Heart left ventricle (tissue), 16 donors: ENCODE results near the gene RIC3. TPM values are rescaled to one million over a fixed set of nuclear protein-coding genes. Genes with fewer than 3 reads are reported as not detected.

Experiments
- ATAC-seq, 4 donors: fragments of 200-7000 bp; cut with Tn5 transposase; one replicate each; pipeline ENCODE4 v1.9.1; 2020 to 2022; ENCODE audit warnings: moderate library complexity in 4 of 4, mild to moderate bottlenecking in 3 of 4, moderate number of reproducible peaks in 1 of 4
- DNase-seq, 5 donors: peaks; one replicate each; pipeline ENCODE4 v3.0.0-alpha.2; 2020
- H3K27ac ChIP-seq, 12 donors: fragments of 200-600 bp; sonication (generic) in 4 of 12; one replicate each; pipeline versions ENCODE4 v1.5.0 to v1.8.0; 2016 to 2022; ENCODE audit warnings: mild to moderate bottlenecking in 2 of 12
- H3K27me3 ChIP-seq, 9 donors: fragments of 200-600 bp; sonication (generic) in 2 of 9; one replicate each; pipeline versions ENCODE4 v1.5.1 to v1.8.0; 2016 to 2022; ENCODE audit warnings: mild to moderate bottlenecking in 3 of 9
- H3K36me3 ChIP-seq, 9 donors: fragments of 200-600 bp; sonication (generic) in 2 of 9; one replicate each; pipeline versions ENCODE4 v1.5.0 to v1.8.0; 2018 to 2022; ENCODE audit warnings: mild to moderate bottlenecking in 2 of 9
- H3K4me1 ChIP-seq, 12 donors: fragments of 200-600 bp; sonication (generic) in 4 of 12; one replicate each; pipeline versions ENCODE4 v1.5.0 to v1.8.0; 2016 to 2022; ENCODE audit warnings: mild to moderate bottlenecking in 3 of 12
- H3K4me3 ChIP-seq, 12 donors: fragments of 200-600 bp; sonication (generic) in 4 of 12; one replicate each; pipeline versions ENCODE4 v1.5.0 to v1.8.0; 2017 to 2022; ENCODE audit warnings: mild to moderate bottlenecking in 9 of 12, moderate library complexity in 4 of 12
- H3K9me3 ChIP-seq, 12 donors: fragments of 200-600 bp; sonication (generic) in 4 of 12; one replicate each; pipeline versions ENCODE4 v1.5.0 to v1.8.0; 2016 to 2022; ENCODE audit warnings: mild to moderate bottlenecking in 1 of 12
- CTCF ChIP-seq, 12 donors: fragments of 200-600 bp; sonication (generic) in 4 of 12; IDR thresholded peaks; one replicate each; pipeline versions ENCODE4 v1.5.0 to v1.8.0; 2018 to 2022; ENCODE audit warnings: antibody characterized with exemption in 12 of 12, mild to moderate bottlenecking in 5 of 12
- POLR2A ChIP-seq, 2 donors: fragments of 450-650 bp; IDR thresholded peaks; one replicate each; pipeline ENCODE4 v1.6.1; 2017; ENCODE audit warnings: antibody characterized with exemption in 2 of 2, mild to moderate bottlenecking in 2 of 2, moderate library complexity in 2 of 2
- WGBS, 4 donors: extraction: QIAGEN DNeasy Blood & Tissue Kit in 2 of 4; methylation state at CpG; one replicate each; pipeline versions ENCODE4 v1.1.5 to v1.1.7; 2013 to 2018; 5-methylcytosine and 5-hydroxymethylcytosine counted together
- intact Hi-C, 10 donors: fragments of 100-400 bp; cut with DNase I; formaldehyde crosslinking; loops; one replicate each; pipeline versions ENCODE4 v1.11.1 to v1.14.2; 2022
- polyA plus RNA-seq, 2 donors: library from polyadenylated mRNA; stranded (reverse); fragments of 200-250 nt; gene quantifications; one replicate each; pipeline ENCODE4 v1.2.3, GENCODE V29; 2013
- total RNA-seq, 9 donors: library from RNA; depleted of rRNA in 2 of 9; stranded (reverse); fragments of >200 nt in 2 of 9; fragmentation: NEBNext Ultra II Directional in 3 of 9; extraction: Animal tissue kit (Norgen Biotek cat#: 25700) in 3 of 9; gene quantifications; one replicate each; pipeline versions ENCODE4 v1.1.0 to v1.2.4, GENCODE V29; 2016 to 2023
- donor health status: ischemic (EF 13 %, LVEDD 7.1; RV severe dilation, severe dysfunction).
- donor health status: healthy with polysubstance abuse.
- donor health status: DM: no; HTN: yes; CAD: no.
- donor health status: DM: no; HTN: no; CAD: no.
- donor health status: ischemic (EF 25% LVEDD 6.9; RV normal size, moderate dysfunction).
- donor health status: ischemic (EF 25% LVEDD 5.7; RV mildly dilated, moderate dysfunction).
- donor health status: healthy.
- donor health status: DM: yes; HTN: yes; CAD: no.
- donor health status: ischemic (EF 35%, LVEDD 5.7; RV mildly dilated, moderate dysfunction).
- donor health status: nonischemic (EF 11% LVEDD 7.7; RV severe dilation, severe dysfunction).
- donor health status: DM: yes; HTN: yes; CAD: no.
- donor health status: PGD.
- donor health status: ischemic (EF 29% LVEDD 5.4; RV normal size, mild dysfunction).
- donor health status: nonischemic (EF 23%, LVEDD 6.1; RV moderate dilation, normal function).

RIC3 gene
- total and polyA plus RNA-seq, 11 donors, result 3.1 to 16.3 (median 10.0) TPM

- H3K27me3 ChIP-seq, result no peaks in the 10 kb centered on the region
- H3K9me3 ChIP-seq, result peaks cover 0 to 8% (median under 1%) of the 10 kb centered on the region in 12 donors
- DNase-seq, result no peak
- H3K4me1 ChIP-seq, result peaks cover 0 to 24% (median 6%) of the 10 kb centered on the region in 12 donors
- TF ChIP-seq POLR2A (IDR thresholded peaks at IDR 0.05) (no peak), CTCF (IDR thresholded peaks at IDR 0.05) (no peak)
- H3K36me3 ChIP-seq, result peaks cover 0 to 17% (median 0%) of the 10 kb centered on the region in 9 donors
- no peak for ATAC-seq
- intact Hi-C loops, result no loop called here
- H3K27ac ChIP-seq, result no peak overlapping the region
- no peak overlapping the region for H3K4me3 ChIP-seq
Measured at GRCh38 chr11:8109675-8110074, 59.1 kb downstream of the RIC3 start.

DNA sequence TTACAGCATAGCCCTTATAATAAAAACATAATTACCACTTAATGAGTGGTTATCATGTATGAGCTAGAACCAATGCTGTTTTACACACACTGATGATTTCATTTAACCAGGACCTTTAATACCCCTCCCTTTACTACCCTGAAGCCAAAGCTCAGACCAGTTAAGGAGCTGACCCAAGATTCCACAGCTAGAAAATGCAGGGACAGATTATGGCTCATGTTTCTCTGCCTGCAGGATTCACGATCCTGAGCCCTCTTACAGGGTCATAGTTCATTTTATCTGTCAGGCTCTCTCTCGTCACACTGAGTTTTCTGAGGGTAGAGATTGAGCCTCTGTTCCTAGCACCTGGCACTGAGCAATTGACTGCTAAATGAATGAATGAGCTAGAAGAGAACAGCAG is 60.4 kb downstream of the RIC3 start:
- WGBS, 4 donors, result 46 to 50% (median 47%) methylated on average over 2 of the region's 2 CpGs
- intact Hi-C loops, result no loop called here

DNA sequence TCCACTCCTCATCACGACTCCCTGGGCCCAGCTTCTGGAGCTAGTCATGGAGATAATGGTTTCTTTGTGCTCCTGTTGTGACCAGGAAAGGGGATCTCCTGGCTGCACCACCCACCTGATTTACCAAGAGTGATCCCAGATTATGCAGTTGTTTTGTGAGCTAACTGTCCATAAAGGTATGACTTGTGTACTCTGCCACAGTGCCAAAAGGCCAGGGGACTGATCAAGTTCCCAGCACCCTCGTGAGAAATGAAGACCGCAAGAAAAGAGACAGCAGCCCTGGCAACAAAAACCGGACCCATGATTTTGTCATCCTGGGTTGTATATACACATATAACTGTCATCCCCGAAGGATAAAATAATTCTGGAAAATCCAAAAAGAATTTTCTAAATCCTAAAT is 61.2 kb downstream of the RIC3 start:
- Histone ChIP-seq H3K9me3 (no peaks in the 10 kb centered on the region), H3K4me3 (no peak overlapping the region), H3K36me3 (peaks cover 0 to 36% (median 9%) of the 10 kb centered on the region in 9 donors), H3K4me1 (peaks cover 0 to 26% (median 6%) of the 10 kb centered on the region in 12 donors), H3K27ac (no peak overlapping the region), H3K27me3 (no peaks in the 10 kb centered on the region)
- 87 to 92% (median 90%) methylated on average over 5 of the region's 5 CpGs for WGBS, 4 donors
- ATAC-seq (no peak), DNase-seq (no peak)
- intact Hi-C loops, result no loop called here
- no peak for TF ChIP-seq POLR2A (IDR thresholded peaks at IDR 0.05)
- no peak for TF ChIP-seq CTCF (IDR thresholded peaks at IDR 0.05)

More for the DNA sequence above, 60.4 kb downstream of the RIC3 start:
- no peak overlapping the region for H3K4me3 ChIP-seq
- H3K27ac ChIP-seq, result no peak overlapping the region
- peaks cover 0 to 29% (median 7%) of the 10 kb centered on the region in 9 donors for H3K36me3 ChIP-seq
- DNase-seq, result no peak
- no peak for ATAC-seq
- no peaks in the 10 kb centered on the region for H3K9me3 ChIP-seq
- no peaks in the 10 kb centered on the region for H3K27me3 ChIP-seq
- H3K4me1 ChIP-seq, result peaks cover 0 to 26% (median 6%) of the 10 kb centered on the region in 12 donors
- TF ChIP-seq CTCF (IDR thresholded peaks at IDR 0.05) (no peak), POLR2A (IDR thresholded peaks at IDR 0.05) (no peak)

DNA sequence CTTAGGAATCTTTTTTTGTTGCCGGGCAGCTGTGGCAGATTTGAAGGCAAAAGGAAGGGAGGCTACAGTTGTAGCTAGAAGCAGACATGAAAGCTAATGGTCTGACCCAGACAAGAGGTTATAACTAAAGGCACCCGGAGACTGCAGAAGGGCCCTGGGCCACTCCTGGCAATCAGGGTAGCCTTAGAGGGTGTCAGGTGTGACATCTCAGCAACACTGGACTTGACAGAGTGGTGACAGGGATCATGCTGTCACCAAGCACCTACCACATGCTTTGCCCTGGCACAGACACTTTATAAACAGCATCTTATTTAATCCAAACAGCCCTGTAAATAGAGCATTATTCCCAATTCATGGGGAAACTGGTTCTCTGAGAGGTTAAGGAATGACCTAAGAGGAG is 62.1 kb downstream of the RIC3 start:
- intact Hi-C loops, result no loop called here
- ATAC-seq (peak; percentile 87 to 92 (median 90)), DNase-seq (peak in 2 of 5 donors; percentile 52 to 75)
- TF ChIP-seq POLR2A (IDR thresholded peaks at IDR 0.05), result no peak
- H3K4me1 ChIP-seq, result peaks cover 0 to 26% (median 6%) of the 10 kb centered on the region in 12 donors
- 50 to 66% (median 61%) methylated on average over 2 of the region's 2 CpGs for WGBS, 4 donors
- no peak overlapping the region for H3K4me3 ChIP-seq
- peak overlapping the region in 4 of 12 donors; percentile 5 to 45 (median 36) for H3K27ac ChIP-seq
- no peaks in the 10 kb centered on the region for H3K9me3 ChIP-seq
- peaks cover 0 to 46% (median 19%) of the 10 kb centered on the region in 9 donors for H3K36me3 ChIP-seq
- no peaks in the 10 kb centered on the region for H3K27me3 ChIP-seq

GRCh38 chr11:8105666-8106065 is 63.2 kb downstream of the RIC3 start:
- WGBS, 4 donors, result 38 to 53% (median 43%) methylated on average over 3 of the region's 3 CpGs
- H3K36me3 ChIP-seq, result peaks cover 0 to 56% (median 29%) of the 10 kb centered on the region in 9 donors
- TF ChIP-seq CTCF (IDR thresholded peaks at IDR 0.05) (no peak), POLR2A (IDR thresholded peaks at IDR 0.05) (no peak)
- H3K9me3 ChIP-seq, result no peaks in the 10 kb centered on the region
- intact Hi-C loops, result no loop called here
- no peaks in the 10 kb centered on the region for H3K27me3 ChIP-seq
- H3K4me3 ChIP-seq, result no peak overlapping the region
- no peak for DNase-seq
- peaks cover 0 to 26% (median 6%) of the 10 kb centered on the region in 12 donors for H3K4me1 ChIP-seq
- peak; percentile 9 to 65 (median 40) for ATAC-seq
- H3K27ac ChIP-seq, result no peak overlapping the region
